ENCODE data around the gene DNER. TPM values are rescaled to one million over a fixed set of nuclear protein-coding genes. Genes with fewer than 3 reads are reported as not detected.

Gene DNER
- total RNA-seq, 1 donor from 2014 or later, result 1.2 TPM

DNA sequence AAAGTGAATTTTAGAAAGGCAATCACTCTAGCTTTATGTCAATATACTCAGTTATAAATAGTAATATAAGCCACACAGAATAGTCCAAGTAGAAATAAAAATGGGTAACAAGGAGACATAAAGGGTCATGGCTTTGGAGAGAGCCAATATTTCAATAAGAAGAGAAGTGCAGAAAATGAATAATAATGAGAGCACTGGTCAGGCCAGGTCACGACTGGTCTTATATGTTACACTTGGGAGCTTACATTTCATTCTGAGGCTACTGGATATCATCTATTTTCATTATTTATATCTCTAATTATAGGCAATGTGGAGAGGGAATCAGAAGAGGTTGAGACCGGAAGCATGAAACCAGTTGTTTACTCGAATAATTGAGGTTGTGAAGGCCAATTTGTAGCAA, 262.5 kb downstream of the DNER start:
- H3K4me1 ChIP-seq, result no peaks in the 10 kb centered on the region
- ATAC-seq, result no peak
- no peaks in the 10 kb centered on the region for H3K9me3 ChIP-seq
- no peaks in the 10 kb centered on the region for H3K27me3 ChIP-seq (ENCODE audit: low read depth)
- intact Hi-C loops (cut with DNase I), result no loop called here
- DNase-seq, result no peak
- TF ChIP-seq CTCF (IDR thresholded peaks at IDR 0.05), result no peak
- no peaks in the 10 kb centered on the region for H3K36me3 ChIP-seq
- H3K4me3 ChIP-seq, result no peak overlapping the region
- H3K27ac ChIP-seq, result no peak overlapping the region

DNA sequence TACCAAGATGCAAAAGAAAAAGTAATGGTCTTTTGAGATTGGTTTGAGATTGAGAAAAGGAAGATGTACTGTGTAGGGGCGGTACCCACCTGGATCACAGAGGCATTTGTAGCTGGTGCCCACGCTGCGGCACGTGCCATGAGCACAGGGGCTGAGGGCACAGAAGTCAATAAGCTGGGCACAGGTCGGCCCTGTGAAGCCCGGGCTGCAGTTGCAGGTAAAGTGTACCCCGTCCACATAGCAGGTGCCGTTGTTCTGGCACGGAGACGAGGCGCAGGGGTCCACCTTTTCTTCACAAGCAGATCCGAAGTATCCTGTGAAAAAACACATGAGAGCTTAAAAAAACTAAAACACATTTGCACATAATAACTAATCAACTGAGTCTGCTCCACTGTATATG, 267.1 kb downstream of the DNER start:
- Histone ChIP-seq H3K4me3 (no peak overlapping the region), H3K4me1 (peaks cover 8% of the 10 kb centered on the region), H3K27me3 (ENCODE audit: low read depth) (no peaks in the 10 kb centered on the region), H3K9me3 (no peaks in the 10 kb centered on the region), H3K27ac (no peak overlapping the region), H3K36me3 (no peaks in the 10 kb centered on the region)
- intact Hi-C loops (cut with DNase I), result no loop called here
- no peak for ATAC-seq
- DNase-seq, result no peak
- TF ChIP-seq CTCF (IDR thresholded peaks at IDR 0.05), result no peak

GRCh38 chr2:229446350-229446749, 268.0 kb downstream of the DNER start:
- H3K4me3 ChIP-seq, result no peak overlapping the region
- H3K27ac ChIP-seq, result peak overlapping the region; percentile 34
- no peaks in the 10 kb centered on the region for H3K27me3 ChIP-seq (ENCODE audit: low read depth)

DNA sequence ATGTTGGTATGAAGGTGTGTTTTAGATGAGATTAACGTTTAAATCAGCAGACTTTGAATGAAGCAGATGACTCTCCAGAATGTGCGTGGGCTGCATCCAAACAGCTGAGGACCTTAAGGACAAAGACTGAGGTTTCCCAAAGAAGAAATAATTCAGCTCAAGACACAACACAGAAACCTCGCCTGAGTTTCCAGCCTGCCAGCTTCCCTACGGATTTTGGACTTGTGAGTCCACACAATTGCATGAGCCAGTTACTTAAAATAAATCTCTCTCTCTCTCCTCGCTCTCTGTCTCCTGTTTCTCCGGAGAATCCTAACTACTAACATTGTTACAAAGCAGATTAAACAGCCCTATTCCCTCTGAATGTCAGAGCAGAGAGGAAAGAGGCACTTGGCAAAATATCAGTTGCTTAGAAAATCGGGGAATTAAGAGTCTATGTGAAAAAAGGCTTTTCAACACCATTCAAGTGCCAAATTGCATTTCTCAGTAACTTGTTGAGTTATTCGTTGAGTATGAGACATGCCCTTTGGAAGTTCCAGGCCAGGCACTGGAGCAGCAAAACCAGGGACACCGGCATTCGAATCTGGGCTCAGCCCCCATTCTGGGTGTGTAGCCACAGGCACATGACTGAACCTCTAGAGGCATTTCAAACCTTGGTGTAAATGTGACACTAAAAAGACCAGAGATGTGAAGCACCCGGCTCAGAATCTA, 268.7 kb downstream of the DNER start:
- Histone ChIP-seq H3K27ac (peak overlapping the region; percentile 34), H3K4me3 (no peak overlapping the region), H3K9me3 (no peaks in the 10 kb centered on the region), H3K4me1 (peaks cover 8% of the 10 kb centered on the region), H3K27me3 (ENCODE audit: low read depth) (no peaks in the 10 kb centered on the region), H3K36me3 (no peaks in the 10 kb centered on the region)
- intact Hi-C loops (cut with DNase I), result no loop called here
- no peak for TF ChIP-seq CTCF (IDR thresholded peaks at IDR 0.05)
- ATAC-seq (peak in 1 of 2 donors; percentile 44), DNase-seq (no peak)

More at GRCh38 chr2:229446350-229446749, 268.0 kb downstream of the DNER start:
- Histone ChIP-seq H3K36me3 (no peaks in the 10 kb centered on the region), H3K9me3 (no peaks in the 10 kb centered on the region), H3K4me1 (peaks cover 8% of the 10 kb centered on the region)
- no peak for TF ChIP-seq CTCF (IDR thresholded peaks at IDR 0.05)
- DNase-seq, result no peak
- intact Hi-C loops (cut with DNase I), result no loop called here
- no peak for ATAC-seq

- Histone ChIP-seq H3K27me3 (ENCODE audit: low read depth) (no peaks in the 10 kb centered on the region), H3K27ac (no peak overlapping the region), H3K36me3 (no peaks in the 10 kb centered on the region), H3K4me3 (no peak overlapping the region), H3K4me1 (peaks cover 8% of the 10 kb centered on the region), H3K9me3 (no peaks in the 10 kb centered on the region)
- intact Hi-C loops (cut with DNase I), result no loop called here
- DNase-seq (no peak), ATAC-seq (peak; percentile 46 to 91)
- TF ChIP-seq CTCF (IDR thresholded peaks at IDR 0.05), result no peak
Observed at GRCh38 chr2:229445019-229445418, 269.3 kb downstream of the DNER start.
